Upper lobe of right lung (tissue), 1 donor: ENCODE measurements around the gene CNTN4. TPM values are rescaled to one million over a fixed set of nuclear protein-coding genes. Genes with fewer than 3 reads are reported as not detected.

Experiments
- ATAC-seq: fragments of 200-7000 bp; cut with Tn5 transposase; one replicate; pipeline ENCODE4 v1.9.1; 2020; ENCODE audit warnings: mild to moderate bottlenecking, moderate library complexity
- DNase-seq: peaks from one replicate; pipeline ENCODE4 v3.0.0-alpha.2; 2020
- H3K27ac ChIP-seq: fragments of 200-600 bp; one replicate; pipeline ENCODE4 v1.8.0; 2022
- H3K27me3 ChIP-seq: fragments of 200-600 bp; one replicate; pipeline ENCODE4 v1.8.0; 2022; ENCODE audit warnings: mild to moderate bottlenecking
- H3K36me3 ChIP-seq: fragments of 200-600 bp; one replicate; pipeline ENCODE4 v1.8.0; 2022
- H3K4me1 ChIP-seq: fragments of 200-600 bp; one replicate; pipeline ENCODE4 v1.8.0; 2022
- H3K4me3 ChIP-seq: fragments of 200-600 bp; one replicate; pipeline ENCODE4 v1.8.0; 2022; ENCODE audit warnings: mild to moderate bottlenecking
- H3K9me3 ChIP-seq: fragments of 200-600 bp; one replicate; pipeline ENCODE4 v1.8.0; 2022
- CTCF ChIP-seq: fragments of 200-600 bp; IDR thresholded peaks from one replicate; pipeline ENCODE4 v1.8.0; 2022; ENCODE audit warnings: antibody characterized with exemption
- intact Hi-C: fragments of 100-400 bp; cut with DNase I; formaldehyde crosslinking; loops from one replicate; pipeline ENCODE4 v1.11.0; 2022
- total RNA-seq: library from RNA; stranded (reverse); fragmentation: NEBNext Ultra II Directional; extraction: Animal tissue kit (Norgen Biotek cat#: 25700); gene quantifications from one replicate; pipeline ENCODE4 v1.2.1, GENCODE V29; 2021
- donor health status: DM: no; HTN: yes; CAD: no; lungs with severe emphysema.

Gene CNTN4
- total RNA-seq, 1 donor from 2014 or later: 11.3 TPM

GRCh38 chr3:2363854-2364253 lies 265.2 kb downstream of the CNTN4 start:
- H3K27ac ChIP-seq: no peak overlapping the region

GRCh38 chr3:2370317-2370716 lies 271.7 kb downstream of the CNTN4 start:
- intact Hi-C loops: no loop called here
- Histone ChIP-seq H3K27ac (no peak overlapping the region), H3K4me1 (no peaks in the 10 kb centered on the region), H3K4me3 (no peak overlapping the region), H3K9me3 (no peaks in the 10 kb centered on the region), H3K27me3 (no peaks in the 10 kb centered on the region), H3K36me3 (no peaks in the 10 kb centered on the region)
- ATAC-seq (no peak), DNase-seq (no peak)
- TF ChIP-seq CTCF: no peak

More at GRCh38 chr3:2363854-2364253, 265.2 kb downstream of the CNTN4 start:
- Histone ChIP-seq H3K36me3 (no peaks in the 10 kb centered on the region), H3K27me3 (no peaks in the 10 kb centered on the region), H3K4me1 (no peaks in the 10 kb centered on the region), H3K9me3 (no peaks in the 10 kb centered on the region), H3K4me3 (no peak overlapping the region)
- ATAC-seq (no peak), DNase-seq (no peak)
- intact Hi-C loops: no loop called here
- TF ChIP-seq CTCF: no peak

- H3K27me3 ChIP-seq: no peaks in the 10 kb centered on the region
- no peak for DNase-seq
- H3K4me3 ChIP-seq: no peak overlapping the region
- no peaks in the 10 kb centered on the region for H3K4me1 ChIP-seq
- intact Hi-C loops: no loop called here
- no peak for TF ChIP-seq CTCF
- no peak overlapping the region for H3K27ac ChIP-seq
- no peaks in the 10 kb centered on the region for H3K36me3 ChIP-seq
- ATAC-seq: no peak
- H3K9me3 ChIP-seq: no peaks in the 10 kb centered on the region
Observed at GRCh38 chr3:2372306-2372705, 273.6 kb downstream of the CNTN4 start.

- no peak for ATAC-seq
- H3K36me3 ChIP-seq: no peaks in the 10 kb centered on the region
- H3K4me1 ChIP-seq: no peaks in the 10 kb centered on the region
- no peak overlapping the region for H3K4me3 ChIP-seq
- H3K27ac ChIP-seq: no peak overlapping the region
- H3K9me3 ChIP-seq: no peaks in the 10 kb centered on the region
- intact Hi-C loops: no loop called here
- TF ChIP-seq CTCF: no peak
- H3K27me3 ChIP-seq: no peaks in the 10 kb centered on the region
- no peak for DNase-seq
Observed at GRCh38 chr3:2375376-2375775, 276.7 kb downstream of the CNTN4 start.

- H3K36me3 ChIP-seq: no peaks in the 10 kb centered on the region
- H3K9me3 ChIP-seq: no peaks in the 10 kb centered on the region
- intact Hi-C loops: no loop called here
- DNase-seq (no peak), ATAC-seq (no peak)
- H3K4me3 ChIP-seq: no peak overlapping the region
- no peaks in the 10 kb centered on the region for H3K27me3 ChIP-seq
- no peaks in the 10 kb centered on the region for H3K4me1 ChIP-seq
- no peak for TF ChIP-seq CTCF
- H3K27ac ChIP-seq: no peak overlapping the region
Observed at GRCh38 chr3:2377281-2377680, 278.6 kb downstream of the CNTN4 start.

DNA sequence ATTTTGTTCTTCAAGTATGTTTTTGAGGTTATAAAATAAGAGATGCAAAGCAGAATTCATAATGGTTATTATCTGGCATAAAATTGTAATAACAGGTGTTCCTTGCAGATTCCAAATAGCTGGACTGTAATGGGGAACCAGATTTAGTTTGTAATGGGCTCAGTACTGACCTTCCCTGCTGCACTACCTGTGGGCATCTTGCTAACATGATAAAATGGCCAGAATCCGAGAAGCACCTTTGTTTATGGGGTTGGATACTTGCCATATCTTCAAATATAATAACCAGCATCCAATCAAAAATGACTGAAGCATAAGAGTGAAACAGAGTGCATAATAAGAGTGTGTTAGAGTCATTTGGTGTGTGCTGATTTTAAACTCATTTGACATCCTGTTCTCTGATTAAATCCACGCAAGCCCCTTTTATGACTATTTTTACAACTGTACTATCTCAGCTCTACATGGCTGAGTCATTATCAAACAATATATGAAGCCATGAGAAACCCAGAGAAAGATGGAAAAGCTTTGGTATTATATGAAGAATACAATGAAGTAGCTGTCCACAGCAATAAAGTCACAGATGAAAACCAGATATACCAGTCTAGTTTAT lies 292.4 kb downstream of the CNTN4 start:
- no peak for DNase-seq
- no peak for ATAC-seq
- Histone ChIP-seq H3K36me3 (no peaks in the 10 kb centered on the region), H3K27ac (no peak overlapping the region), H3K4me3 (no peak overlapping the region), H3K4me1 (no peaks in the 10 kb centered on the region), H3K9me3 (no peaks in the 10 kb centered on the region), H3K27me3 (no peaks in the 10 kb centered on the region)
- no peak for TF ChIP-seq CTCF
- intact Hi-C loops: no loop called here
